ENCODE measurements around the gene DPYD.

- TF ChIP-seq, protein P1, sequence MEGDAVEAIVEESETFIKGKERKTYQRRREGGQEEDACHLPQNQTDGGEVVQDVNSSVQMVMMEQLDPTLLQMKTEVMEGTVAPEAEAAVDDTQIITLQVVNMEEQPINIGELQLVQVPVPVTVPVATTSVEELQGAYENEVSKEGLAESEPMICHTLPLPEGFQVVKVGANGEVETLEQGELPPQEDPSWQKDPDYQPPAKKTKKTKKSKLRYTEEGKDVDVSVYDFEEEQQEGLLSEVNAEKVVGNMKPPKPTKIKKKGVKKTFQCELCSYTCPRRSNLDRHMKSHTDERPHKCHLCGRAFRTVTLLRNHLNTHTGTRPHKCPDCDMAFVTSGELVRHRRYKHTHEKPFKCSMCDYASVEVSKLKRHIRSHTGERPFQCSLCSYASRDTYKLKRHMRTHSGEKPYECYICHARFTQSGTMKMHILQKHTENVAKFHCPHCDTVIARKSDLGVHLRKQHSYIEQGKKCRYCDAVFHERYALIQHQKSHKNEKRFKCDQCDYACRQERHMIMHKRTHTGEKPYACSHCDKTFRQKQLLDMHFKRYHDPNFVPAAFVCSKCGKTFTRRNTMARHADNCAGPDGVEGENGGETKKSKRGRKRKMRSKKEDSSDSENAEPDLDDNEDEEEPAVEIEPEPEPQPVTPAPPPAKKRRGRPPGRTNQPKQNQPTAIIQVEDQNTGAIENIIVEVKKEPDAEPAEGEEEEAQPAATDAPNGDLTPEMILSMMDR (IDR thresholded peaks at IDR 0.05) = no peak
- TF ChIP-seq TAF1 (IDR thresholded peaks at IDR 0.05; ENCODE audit: borderline replicate concordance, low read depth, low read length) (no peak), RFX5 (IDR thresholded peaks at IDR 0.05; ENCODE audit: low read length) (no peak), EZH2phosphoT487 (IDR thresholded peaks at IDR 0.05; ENCODE audit: borderline replicate concordance, low read depth) (no peak), POLR2AphosphoS5 (IDR thresholded peaks at IDR 0.05; ENCODE audit: low read depth, low read length) (no peak), FOXM1 (IDR thresholded peaks at IDR 0.05; ENCODE audit: low read depth) (no peak), RAD21 (IDR thresholded peaks at IDR 0.05; ENCODE audit: low read length) (no peak)
These were observed 536.4 kb downstream of the DPYD start for GRCh38 chr1:97384294-97384968.
